HepG2 (cell line): Measurements from ENCODE around the gene SPRED2. TPM values are rescaled to one million over a fixed set of nuclear protein-coding genes. Genes with fewer than 3 reads are reported as not detected.

ENCODE experiments used
- ATRX ChIP-seq: sonication (generic); formaldehyde crosslinking; IDR thresholded peaks from 2 replicates; pipeline ENCODE4 v1.4.0; 2020; ENCODE audit warnings: missing genetic modification reagents, borderline replicate concordance
- CBFB ChIP-seq: sonication (generic); formaldehyde crosslinking; IDR thresholded peaks from 2 replicates; pipeline ENCODE4 v1.4.0; 2020; ENCODE audit warnings: missing genetic modification reagents
- CBX5 ChIP-seq: sonication (generic); formaldehyde crosslinking; IDR thresholded peaks from 2 replicates; pipeline ENCODE4 v1.4.0; 2020; ENCODE audit warnings: missing genetic modification reagents, borderline replicate concordance
- EHMT2 ChIP-seq: fragments of 200-600 bp; sonication (generic); IDR thresholded peaks from 2 replicates; pipeline ENCODE4 v1.7.0; 2017; ENCODE audit warnings: antibody characterized with exemption, low read depth, low read length, borderline replicate concordance
- HNRNPUL1 ChIP-seq: fragments of 200-400 bp; formaldehyde crosslinking; IDR thresholded peaks from 2 replicates; pipeline ENCODE4 v1.6.1; 2017; ENCODE audit warnings: low read depth, mild to moderate bottlenecking, low read length, moderate library complexity
- MBNL3 ChIP-seq: fragments of 250-450 bp; sonication (Bioruptor Pico); conservative IDR thresholded peaks from 2 replicates; pipeline ENCODE4 v1.8.0; 2022; ENCODE audit warnings: mild to moderate bottlenecking, inconsistent platforms
- POLR2AphosphoS5 ChIP-seq: IDR thresholded peaks from 2 replicates; pipeline ENCODE4 v1.6.1; 2012; ENCODE audit warnings: low read depth, low read length
- RXRB ChIP-seq: IDR thresholded peaks from 2 replicates; pipeline ENCODE4 v1.6.1; 2016; ENCODE audit warnings: borderline replicate concordance, missing genetic modification reagents, missing compliant biosample characterization
- SP5 ChIP-seq: IDR thresholded peaks from 2 replicates; pipeline ENCODE4 v1.6.1; 2016; ENCODE audit warnings: low read depth, borderline replicate concordance
- TCF7L2 ChIP-seq: IDR thresholded peaks from 2 replicates; pipeline ENCODE4 v1.6.1; 2011; ENCODE audit warnings: mild to moderate bottlenecking, low read depth, low read length, moderate library complexity
- ZFP37 ChIP-seq: sonication (generic); formaldehyde crosslinking; IDR thresholded peaks from 2 replicates; pipeline ENCODE4 v1.4.0; 2020; ENCODE audit warnings: missing genetic modification reagents, borderline replicate concordance
- ZNF619 ChIP-seq: sonication (generic); formaldehyde crosslinking; IDR thresholded peaks from 2 replicates; pipeline ENCODE4 v1.4.0; 2020; ENCODE audit warnings: mild to moderate bottlenecking, missing genetic modification reagents
- ZNF746 ChIP-seq: sonication (generic); formaldehyde crosslinking; IDR thresholded peaks from 2 replicates; pipeline ENCODE4 v1.8.0; 2022; ENCODE audit warnings: mild to moderate bottlenecking, missing genetic modification reagents
- ZNF749 ChIP-seq: sonication (generic); formaldehyde crosslinking; IDR thresholded peaks from 2 replicates; pipeline ENCODE4 v1.8.0; 2022; ENCODE audit warnings: mild to moderate bottlenecking, missing genetic modification reagents, moderate library complexity, borderline replicate concordance
- ZNF891 ChIP-seq: sonication (generic); formaldehyde crosslinking; IDR thresholded peaks from 2 replicates; pipeline ENCODE4 v1.5.0; 2020; ENCODE audit warnings: mild to moderate bottlenecking, missing genetic modification reagents
- polyA plus RNA-seq, 8 experiments: library from polyadenylated mRNA; depleted of rRNA in 3 of 8; stranded (reverse) in 7 of 8; unstranded in 1 of 8; fragments of >200 nt; fragmentation: Illumina TruSeq in 4 of 8; extraction: Trizol in 4 of 8; gene quantifications; 2 replicates each; pipeline versions ENCODE4 v1.2.1 to v1.2.3, GENCODE V29; 2011 to 2016; ENCODE audit warnings: low read depth in 4 of 8, missing spikeins in 1 of 8, mixed read lengths in 1 of 8; ENCODE audit not compliant: insufficient read depth in 1 of 8
- total RNA-seq, 5 experiments: library from RNA; depleted of rRNA; stranded (reverse); fragments of >200 nt; fragmentation: Illumina TruSeq; extraction: Trizol; gene quantifications; 2 replicates each; pipeline ENCODE4 v1.2.3, GENCODE V29; 2016; ENCODE audit warnings: low read depth in 1 of 5
- TF ChIP-seq, protein P1 (sequence below): sonication (generic); formaldehyde crosslinking; IDR thresholded peaks from 2 replicates; pipeline ENCODE4 v1.5.0; 2020; ENCODE audit warnings: mild to moderate bottlenecking, missing genetic modification reagents, borderline replicate concordance
- TF ChIP-seq, protein P2 (sequence below): sonication (generic); formaldehyde crosslinking; IDR thresholded peaks from 2 replicates; pipeline ENCODE4 v1.4.0; 2020; ENCODE audit warnings: missing genetic modification reagents
- TF ChIP-seq, protein P3 (sequence below): sonication (generic); formaldehyde crosslinking; IDR thresholded peaks from 2 replicates; pipeline ENCODE4 v1.4.0; 2020; ENCODE audit warnings: missing genetic modification reagents

Gene SPRED2
- total and polyA plus RNA-seq, 2 of the 13 experiments (the other 11 are each of a cell fraction or from before 2014, with no cell fraction given) = 13.0 to 37.0 TPM

DNA sequence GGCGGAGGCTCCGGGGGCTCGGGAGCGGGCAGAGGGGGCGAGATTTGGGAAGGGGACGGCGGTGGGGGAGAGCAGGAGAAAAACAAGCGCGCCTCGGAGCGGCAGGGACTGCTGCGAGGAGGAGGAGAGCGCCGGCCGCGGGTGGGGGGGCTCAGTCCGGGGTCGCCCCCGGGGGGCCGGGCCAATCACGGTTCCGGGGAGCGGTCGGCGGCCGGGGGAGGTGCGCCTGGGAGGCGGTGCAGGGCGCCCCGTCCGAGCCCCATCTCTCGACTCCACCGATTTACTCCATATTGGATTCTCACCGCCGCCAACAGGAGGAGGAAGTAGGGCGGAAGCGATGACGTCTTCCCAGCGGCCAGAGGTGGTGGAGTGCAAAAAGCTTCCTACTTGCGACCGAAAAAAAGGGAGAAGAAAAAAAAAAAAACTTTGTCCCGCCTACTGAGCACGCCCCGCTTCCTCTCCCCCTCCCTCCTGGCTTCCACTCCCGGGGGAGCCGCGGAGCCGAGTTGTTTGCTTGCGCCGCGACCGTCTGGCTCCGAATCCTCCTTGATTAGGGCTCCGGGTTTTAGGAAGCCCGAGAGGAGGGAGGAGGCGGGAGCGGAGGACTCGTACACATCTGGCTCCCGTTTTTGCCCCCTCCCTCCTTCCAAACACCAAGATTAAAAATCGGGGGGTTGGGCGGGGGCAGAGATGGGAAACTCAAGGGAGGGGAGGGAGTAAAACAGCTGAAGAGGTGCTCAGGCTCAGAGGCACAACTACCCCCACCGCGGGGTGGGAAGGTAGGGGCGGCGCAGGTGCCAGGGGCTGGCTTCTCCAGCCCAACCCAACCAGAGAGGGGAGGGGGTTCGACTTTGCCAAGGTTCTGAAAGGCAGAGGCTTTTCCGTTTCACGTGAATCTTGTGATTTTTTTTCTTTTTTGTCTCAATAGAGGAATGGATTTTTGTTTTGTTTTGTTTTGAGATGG is at the start of gene SPRED2 (continued):
- TF ChIP-seq, protein P1, sequence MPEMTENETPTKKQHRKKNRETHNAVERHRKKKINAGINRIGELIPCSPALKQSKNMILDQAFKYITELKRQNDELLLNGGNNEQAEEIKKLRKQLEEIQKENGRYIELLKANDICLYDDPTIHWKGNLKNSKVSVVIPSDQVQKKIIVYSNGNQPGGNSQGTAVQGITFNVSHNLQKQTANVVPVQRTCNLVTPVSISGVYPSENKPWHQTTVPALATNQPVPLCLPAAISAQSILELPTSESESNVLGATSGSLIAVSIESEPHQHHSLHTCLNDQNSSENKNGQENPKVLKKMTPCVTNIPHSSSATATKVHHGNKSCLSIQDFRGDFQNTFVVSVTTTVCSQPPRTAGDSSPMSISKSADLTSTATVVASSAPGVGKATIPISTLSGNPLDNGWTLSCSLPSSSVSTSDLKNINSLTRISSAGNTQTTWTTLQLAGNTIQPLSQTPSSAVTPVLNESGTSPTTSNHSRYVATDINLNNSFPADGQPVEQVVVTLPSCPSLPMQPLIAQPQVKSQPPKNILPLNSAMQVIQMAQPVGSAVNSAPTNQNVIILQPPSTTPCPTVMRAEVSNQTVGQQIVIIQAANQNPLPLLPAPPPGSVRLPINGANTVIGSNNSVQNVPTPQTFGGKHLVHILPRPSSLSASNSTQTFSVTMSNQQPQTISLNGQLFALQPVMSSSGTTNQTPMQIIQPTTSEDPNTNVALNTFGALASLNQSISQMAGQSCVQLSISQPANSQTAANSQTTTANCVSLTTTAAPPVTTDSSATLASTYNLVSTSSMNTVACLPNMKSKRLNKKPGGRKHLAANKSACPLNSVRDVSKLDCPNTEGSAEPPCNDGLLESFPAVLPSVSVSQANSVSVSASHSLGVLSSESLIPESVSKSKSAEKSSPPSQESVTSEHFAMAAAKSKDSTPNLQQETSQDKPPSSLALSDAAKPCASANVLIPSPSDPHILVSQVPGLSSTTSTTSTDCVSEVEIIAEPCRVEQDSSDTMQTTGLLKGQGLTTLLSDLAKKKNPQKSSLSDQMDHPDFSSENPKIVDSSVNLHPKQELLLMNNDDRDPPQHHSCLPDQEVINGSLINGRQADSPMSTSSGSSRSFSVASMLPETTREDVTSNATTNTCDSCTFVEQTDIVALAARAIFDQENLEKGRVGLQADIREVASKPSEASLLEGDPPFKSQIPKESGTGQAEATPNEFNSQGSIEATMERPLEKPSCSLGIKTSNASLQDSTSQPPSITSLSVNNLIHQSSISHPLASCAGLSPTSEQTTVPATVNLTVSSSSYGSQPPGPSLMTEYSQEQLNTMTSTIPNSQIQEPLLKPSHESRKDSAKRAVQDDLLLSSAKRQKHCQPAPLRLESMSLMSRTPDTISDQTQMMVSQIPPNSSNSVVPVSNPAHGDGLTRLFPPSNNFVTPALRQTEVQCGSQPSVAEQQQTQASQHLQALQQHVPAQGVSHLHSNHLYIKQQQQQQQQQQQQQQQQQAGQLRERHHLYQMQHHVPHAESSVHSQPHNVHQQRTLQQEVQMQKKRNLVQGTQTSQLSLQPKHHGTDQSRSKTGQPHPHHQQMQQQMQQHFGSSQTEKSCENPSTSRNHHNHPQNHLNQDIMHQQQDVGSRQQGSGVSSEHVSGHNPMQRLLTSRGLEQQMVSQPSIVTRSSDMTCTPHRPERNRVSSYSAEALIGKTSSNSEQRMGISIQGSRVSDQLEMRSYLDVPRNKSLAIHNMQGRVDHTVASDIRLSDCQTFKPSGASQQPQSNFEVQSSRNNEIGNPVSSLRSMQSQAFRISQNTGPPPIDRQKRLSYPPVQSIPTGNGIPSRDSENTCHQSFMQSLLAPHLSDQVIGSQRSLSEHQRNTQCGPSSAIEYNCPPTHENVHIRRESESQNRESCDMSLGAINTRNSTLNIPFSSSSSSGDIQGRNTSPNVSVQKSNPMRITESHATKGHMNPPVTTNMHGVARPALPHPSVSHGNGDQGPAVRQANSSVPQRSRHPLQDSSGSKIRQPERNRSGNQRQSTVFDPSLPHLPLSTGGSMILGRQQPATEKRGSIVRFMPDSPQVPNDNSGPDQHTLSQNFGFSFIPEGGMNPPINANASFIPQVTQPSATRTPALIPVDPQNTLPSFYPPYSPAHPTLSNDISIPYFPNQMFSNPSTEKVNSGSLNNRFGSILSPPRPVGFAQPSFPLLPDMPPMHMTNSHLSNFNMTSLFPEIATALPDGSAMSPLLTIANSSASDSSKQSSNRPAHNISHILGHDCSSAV = 0 out of 2 replicates have a peak, but pooled peaks have one; percentile 33
- TF ChIP-seq HNRNPUL1 (no peak), ZNF891 (peak; percentile 24; the same call in 1 of the 2 replicates), EHMT2 (no peak), ZNF746 (CRISPR knock-in tag) (peak; percentile 90), POLR2AphosphoS5 (peak; percentile 82), ZFP37 (CRISPR knock-in tag) (peak; percentile 83; the same call in 1 of the 2 replicates), TCF7L2 (no peak), CBX5 (peak; percentile 77; the same call in 1 of the 2 replicates), RXRB (CRISPR knock-in tag) (peak; percentile 88), ZNF619 (CRISPR knock-in tag) (no peak), ATRX (no peak), ZNF749 (0 out of 2 replicates have a peak, but pooled peaks have one; percentile 57), CBFB (CRISPR knock-in tag) (peak; percentile 80; the same call in 1 of the 2 replicates), MBNL3 (CRISPR knock-in tag) (no peak), SP5 (CRISPR knock-in tag) (peak; percentile 90)
- TF ChIP-seq, protein P2, sequence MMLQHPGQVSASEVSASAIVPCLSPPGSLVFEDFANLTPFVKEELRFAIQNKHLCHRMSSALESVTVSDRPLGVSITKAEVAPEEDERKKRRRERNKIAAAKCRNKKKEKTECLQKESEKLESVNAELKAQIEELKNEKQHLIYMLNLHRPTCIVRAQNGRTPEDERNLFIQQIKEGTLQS (CRISPR knock-in tag) = peak; percentile 16; the same call in 1 of the 2 replicates
- TF ChIP-seq, protein P3, sequence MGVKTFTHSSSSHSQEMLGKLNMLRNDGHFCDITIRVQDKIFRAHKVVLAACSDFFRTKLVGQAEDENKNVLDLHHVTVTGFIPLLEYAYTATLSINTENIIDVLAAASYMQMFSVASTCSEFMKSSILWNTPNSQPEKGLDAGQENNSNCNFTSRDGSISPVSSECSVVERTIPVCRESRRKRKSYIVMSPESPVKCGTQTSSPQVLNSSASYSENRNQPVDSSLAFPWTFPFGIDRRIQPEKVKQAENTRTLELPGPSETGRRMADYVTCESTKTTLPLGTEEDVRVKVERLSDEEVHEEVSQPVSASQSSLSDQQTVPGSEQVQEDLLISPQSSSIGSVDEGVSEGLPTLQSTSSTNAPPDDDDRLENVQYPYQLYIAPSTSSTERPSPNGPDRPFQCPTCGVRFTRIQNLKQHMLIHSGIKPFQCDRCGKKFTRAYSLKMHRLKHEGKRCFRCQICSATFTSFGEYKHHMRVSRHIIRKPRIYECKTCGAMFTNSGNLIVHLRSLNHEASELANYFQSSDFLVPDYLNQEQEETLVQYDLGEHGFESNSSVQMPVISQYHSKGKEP (CRISPR knock-in tag) = no peak
